GM12878 (cell line): ENCODE data around the gene UBE2I. TPM values are rescaled to one million over a fixed set of nuclear protein-coding genes. Genes with fewer than 3 reads are reported as not detected.

ENCODE experiments used
- ATAC-seq: fragments of 200-7000 bp; cut with Tn5 transposase; 3 replicates; pipeline ENCODE4 v1.9.1; 2020; ENCODE audit warnings: mild to moderate bottlenecking, moderate library complexity
- BruUV-seq: library from RNA; stranded (reverse); fragments of 400-500 nt; replicated peaks from 2 replicates; lab custom pipeline; 2021; lab: Mats Ljungman, UMichigan
- CTCF ChIA-PET: fragments of 300-600 bp; sonication (Branson Sonifier 250); formaldehyde crosslinking; extraction: SDS; loops from one replicate; lab custom pipeline; 2021; ENCODE audit warnings: inconsistent platforms; lab: Yijun Ruan, JAX
- POLR2A ChIA-PET: fragments of 350-600 bp; formaldehyde crosslinking; extraction: SDS; loops from one replicate; lab custom pipeline; 2021; ENCODE audit warnings: inconsistent platforms; lab: Charles Lee
- RAD21 ChIA-PET: fragments of 300-600 bp; sonication (Branson Sonifier 250); formaldehyde crosslinking; loops from one replicate; lab custom pipeline; 2023; ENCODE audit warnings: antibody characterized with exemption; ENCODE audit not compliant: unreplicated experiment; lab: Charles Lee
- SMC1A ChIA-PET: fragments of 300-600 bp; sonication (Branson Sonifier 250); formaldehyde crosslinking; loops from one replicate; lab custom pipeline; 2023; ENCODE audit not compliant: unreplicated experiment, uncharacterized antibody; lab: Charles Lee
- DNase-seq: peaks from one replicate; pipeline ENCODE4 v3.0.0-alpha.2; 2011; ENCODE audit warnings: low read depth, low spot score
- FAIRE-seq: peaks from 3 replicates; lab custom pipeline; 2011; peaks lifted over from hg19 to GRCh38; lab: Jason Lieb, UNC
- H2AFZ ChIP-seq: 2 replicates; pipeline ENCODE4 v1.6.0; 2011; ENCODE audit warnings: low read depth, low read length, control low read depth; ENCODE audit not compliant: control insufficient read depth
- H3K27ac ChIP-seq: 2 replicates; pipeline ENCODE4 v1.5.1; 2011; ENCODE audit warnings: control low read depth; ENCODE audit not compliant: control insufficient read depth, insufficient read depth
- H3K27me3 ChIP-seq, 2 experiments: replicated peaks in 1 of 2; 2 replicates each; pipeline versions ENCODE4 v1.6.0 to v1.6.1; 2011; ENCODE audit warnings: low read length in 1 of 2; ENCODE audit not compliant: control insufficient read depth in 2 of 2, insufficient read depth in 2 of 2
- H3K36me3 ChIP-seq, 2 experiments: 2 replicates each; pipeline ENCODE4 v1.5.1; 2011; ENCODE audit warnings: low read length in 1 of 2; ENCODE audit not compliant: control insufficient read depth in 2 of 2, insufficient read depth in 2 of 2
- H3K4me1 ChIP-seq: 2 replicates; pipeline ENCODE4 v1.6.1; 2011; ENCODE audit warnings: mild to moderate bottlenecking, low read length, moderate library complexity, mixed read lengths; ENCODE audit not compliant: control insufficient read depth, insufficient read depth
- H3K4me2 ChIP-seq: 2 replicates; pipeline ENCODE4 v1.6.0; 2011; ENCODE audit warnings: control low read depth; ENCODE audit not compliant: control insufficient read depth, insufficient read depth
- H3K4me3 ChIP-seq: fragments of 200-600 bp; sonication (generic); 2 replicates; pipeline ENCODE4 v1.5.1; 2016
- H3K79me2 ChIP-seq: 2 replicates; pipeline ENCODE4 v1.6.0; 2011; ENCODE audit warnings: low read length; ENCODE audit not compliant: control insufficient read depth, insufficient read depth
- H3K9ac ChIP-seq: 2 replicates; pipeline ENCODE4 v1.8.0; 2011; ENCODE audit warnings: low read length, control low read depth, mixed read lengths; ENCODE audit not compliant: control insufficient read depth, insufficient read depth
- H3K9me3 ChIP-seq: replicated peaks from 3 replicates; pipeline ENCODE4 v1.5.1; 2011; ENCODE audit warnings: mild to moderate bottlenecking, low read length; ENCODE audit not compliant: control insufficient read depth, insufficient read depth
- H4K20me1 ChIP-seq: 2 replicates; pipeline ENCODE4 v1.6.0; 2011; ENCODE audit not compliant: control insufficient read depth, insufficient read depth
- ATF3 ChIP-seq: IDR thresholded peaks from 2 replicates; pipeline ENCODE4 v1.6.1; 2011; ENCODE audit warnings: low read depth, mild to moderate bottlenecking, low read length, moderate library complexity, borderline replicate concordance; ENCODE audit errors: extremely low read depth
- BCLAF1 ChIP-seq: fragments of 450-650 bp; IDR thresholded peaks from 2 replicates; pipeline ENCODE4 v1.6.1; 2017; ENCODE audit warnings: antibody characterized with exemption, mild to moderate bottlenecking, moderate library complexity
- BHLHE40 ChIP-seq, 2 experiments: fragments of 450-650 bp in 1 of 2; IDR thresholded peaks; 2 replicates each; pipeline ENCODE4 v1.6.1; 2011 to 2017; ENCODE audit warnings: low read depth in 2 of 2, borderline replicate concordance in 1 of 2, improper control_type of control experiment in 1 of 2, low read length in 1 of 2, mild to moderate bottlenecking in 1 of 2
- DPF2 ChIP-seq: fragments of 450-650 bp; IDR thresholded peaks from 2 replicates; pipeline ENCODE4 v1.6.1; 2017; ENCODE audit warnings: mild to moderate bottlenecking
- E4F1 ChIP-seq: fragments of 450-650 bp; IDR thresholded peaks from 2 replicates; pipeline ENCODE4 v1.6.1; 2018; ENCODE audit warnings: borderline replicate concordance, mild to moderate bottlenecking; ENCODE audit not compliant: partially characterized antibody
- ELK1 ChIP-seq: IDR thresholded peaks from 2 replicates; pipeline ENCODE4 v1.6.1; 2012; ENCODE audit warnings: low read depth, low read length, improper control_type of control experiment
- MEF2B ChIP-seq: fragments of 450-650 bp; IDR thresholded peaks from 2 replicates; pipeline ENCODE4 v1.6.1; 2018; ENCODE audit warnings: mild to moderate bottlenecking, moderate library complexity; ENCODE audit not compliant: partially characterized antibody, poor library complexity, severe bottlenecking
- MLLT1 ChIP-seq: fragments of 450-650 bp; IDR thresholded peaks from 2 replicates; pipeline ENCODE4 v1.6.1; 2016; ENCODE audit warnings: mild to moderate bottlenecking
- NFXL1 ChIP-seq: fragments of 450-650 bp; IDR thresholded peaks from 2 replicates; pipeline ENCODE4 v1.6.1; 2017; ENCODE audit warnings: antibody characterized with exemption, mild to moderate bottlenecking, borderline replicate concordance
- NR2F1 ChIP-seq: fragments of 450-650 bp; conservative IDR thresholded peaks from 2 replicates; pipeline ENCODE4 v1.6.1; 2017; ENCODE audit warnings: mild to moderate bottlenecking
- PKNOX1 ChIP-seq: fragments of 450-650 bp; IDR thresholded peaks from 2 replicates; pipeline ENCODE4 v1.6.1; 2016; ENCODE audit warnings: mild to moderate bottlenecking
- SMC3 ChIP-seq: IDR thresholded peaks from 2 replicates; pipeline ENCODE4 v1.6.1; 2011; ENCODE audit warnings: low read length, improper control_type of control experiment, borderline replicate concordance
- WRNIP1 ChIP-seq: IDR thresholded peaks from 2 replicates; pipeline ENCODE4 v1.6.1; 2011; ENCODE audit warnings: low read depth, low read length, improper control_type of control experiment, borderline replicate concordance
- ZNF384 ChIP-seq: IDR thresholded peaks from 2 replicates; pipeline ENCODE4 v1.6.1; 2012; ENCODE audit warnings: low read depth, mild to moderate bottlenecking, low read length, improper control_type of control experiment, borderline replicate concordance
- WGBS: methylation state at CpG from one replicate; pipeline ENCODE4 v1.1.6; 2016; ENCODE audit warnings: low lambda C conversion rate; ENCODE audit not compliant: insufficient replicate concordance, insufficient coverage; ENCODE audit errors: missing lambda C conversion rate; 5-methylcytosine and 5-hydroxymethylcytosine counted together
- in situ Hi-C: fragments of 300-500 bp; cut with MboI; formaldehyde crosslinking; loops from 9 replicates; pipeline ENCODE4 v1.14.3; 2018; ENCODE audit warnings: mixed read lengths
- intact Hi-C: fragments of 100-400 bp; cut with micrococcal nuclease; formaldehyde crosslinking; loops from one replicate; pipeline ENCODE4 v1.14.2; 2022; ENCODE audit not compliant: unreplicated experiment
- polyA plus RNA-seq, 11 experiments: library from polyadenylated mRNA; depleted of rRNA in 4 of 11; unstranded in 6 of 11; stranded (reverse) in 5 of 11; fragments of >200 nt; fragmentation: Nextera tagmentation in 4 of 11; fragmentation: Illumina TruSeq in 1 of 11; extraction: Ambion mirVana in 4 of 11; extraction: Trizol in 1 of 11; gene quantifications; 1 replicate in 1 of 11; 2 replicates in 10 of 11; pipeline versions ENCODE4 v1.2.1 to v1.2.3, GENCODE V29; 2011 to 2016; ENCODE audit warnings: inconsistent platforms in 2 of 11, missing spikeins in 2 of 11, low read depth in 1 of 11
- total RNA-seq, 4 experiments: library from RNA; depleted of rRNA in 3 of 4; stranded (reverse); fragments of >200 nt in 3 of 4; fragmentation: Illumina TruSeq in 1 of 4; extraction: Trizol in 1 of 4; gene quantifications; 2 replicates each; pipeline versions ENCODE4 v1.2.1 to v1.2.3, GENCODE V29; 2013 to 2021

Gene UBE2I
- total and polyA plus RNA-seq, 10 of the 15 experiments (the other 5 are each of a cell fraction or from before 2014, with no cell fraction given), result 47.5 to 243 (median 194) TPM

GRCh38 chr16:1281517-1281916 lies 27.9 kb upstream of the UBE2I start:
- ATAC-seq (no peak), DNase-seq (no peak), FAIRE-seq (no peak)
- ChIA-PET CTCF (no interaction called here), POLR2A (no interaction called here), RAD21 (no interaction called here), SMC1A (no interaction called here)
- H3K79me2 ChIP-seq, result no peaks in the 10 kb centered on the region
- H3K9me3 ChIP-seq, result no peaks in the 10 kb centered on the region
- intact Hi-C loops (no loop called here), in situ Hi-C loops (no loop called here)
- no peak overlapping the region for H3K4me2 ChIP-seq
- no peaks in the 10 kb centered on the region for H4K20me1 ChIP-seq
- no peak overlapping the region for H3K9ac ChIP-seq
- no peak overlapping the region for H3K4me3 ChIP-seq
- no TSS peak for BruUV-seq
- no peak overlapping the region for H3K27ac ChIP-seq
- no peaks in the 10 kb centered on the region; a peak in 1 of 4 replicates for H3K27me3 ChIP-seq
- H2AFZ ChIP-seq, result no peak overlapping the region
- WGBS, result 48% methylated on average over 16 of the region's 16 CpGs
- no peaks in the 10 kb centered on the region for H3K36me3 ChIP-seq
- no peaks in the 10 kb centered on the region for H3K4me1 ChIP-seq
- no peak for TF ChIP-seq E4F1
- TF ChIP-seq NFXL1, result no peak
- TF ChIP-seq DPF2, result no peak
- no peak for TF ChIP-seq NR2F1
- TF ChIP-seq ZNF384, result no peak
- TF ChIP-seq BHLHE40 (IDR thresholded peaks at IDR 0.05; ENCODE audit: borderline replicate concordance in 1 of 2, low read depth in 2 of 2, low read length in 1 of 2), result no peak
- TF ChIP-seq MEF2B, result no peak
- no peak for TF ChIP-seq WRNIP1
- TF ChIP-seq ELK1, result no peak
- TF ChIP-seq PKNOX1, result no peak
- no peak for TF ChIP-seq MLLT1
- TF ChIP-seq ATF3, result no peak
- no peak for TF ChIP-seq BCLAF1
- no peak for TF ChIP-seq SMC3
